SK-N-SH treated with all-trans-retinoic acid at 6 μM for 48 hours (cell line): ENCODE results near the gene KRTAP1-5.

Experiments used
- ATAC-seq: fragments of 200-7000 bp; cut with Tn5 transposase; 3 replicates; pipeline ENCODE4 v1.9.1; 2020; ENCODE audit warnings: mild to moderate bottlenecking, moderate library complexity
- ARNTL ChIP-seq: fragments of 450-650 bp; formaldehyde crosslinking; IDR thresholded peaks from 2 replicates; pipeline ENCODE4 v1.5.0; 2020; ENCODE audit warnings: low read depth, mild to moderate bottlenecking, moderate library complexity, borderline replicate concordance
- BACH2 ChIP-seq: fragments of 250-450 bp; sonication (Bioruptor Pico); IDR thresholded peaks from 2 replicates; pipeline ENCODE4 v1.9.0; 2021; ENCODE audit warnings: mild to moderate bottlenecking, borderline replicate concordance
- CREB5 ChIP-seq: fragments of 250-450 bp; sonication (Bioruptor Pico); IDR thresholded peaks from 2 replicates; pipeline ENCODE4 v1.5.1; 2020; ENCODE audit warnings: low read depth, mild to moderate bottlenecking, moderate library complexity
- CSDC2 ChIP-seq: fragments of 250-450 bp; sonication (Bioruptor Pico); IDR thresholded peaks from 2 replicates; pipeline ENCODE4 v1.5.0; 2020; ENCODE audit warnings: mild to moderate bottlenecking, moderate library complexity
- CSRNP3 ChIP-seq: fragments of 250-450 bp; sonication (Bioruptor Pico); IDR thresholded peaks from 2 replicates; pipeline ENCODE4 v1.5.1; 2021; ENCODE audit warnings: mild to moderate bottlenecking, moderate library complexity
- ESRRG ChIP-seq: fragments of 250-450 bp; sonication (Bioruptor Pico); IDR thresholded peaks from 2 replicates; pipeline ENCODE4 v1.6.1; 2021; ENCODE audit warnings: mild to moderate bottlenecking
- GLIS3 ChIP-seq: fragments of 250-450 bp; sonication (Bioruptor Pico); IDR thresholded peaks from 2 replicates; pipeline ENCODE4 v1.5.0; 2020; ENCODE audit warnings: mild to moderate bottlenecking, moderate library complexity
- ISL1 ChIP-seq: fragments of 250-450 bp; sonication (Bioruptor Pico); IDR thresholded peaks from 2 replicates; pipeline ENCODE4 v2.1.2; 2022; ENCODE audit warnings: mild to moderate bottlenecking, moderate library complexity
- OSR1 ChIP-seq: fragments of 250-450 bp; sonication (Bioruptor Pico); IDR thresholded peaks from 2 replicates; pipeline ENCODE4 v1.8.0; 2022; ENCODE audit warnings: moderate library complexity, mild to moderate bottlenecking, inconsistent platforms
- PATZ1 ChIP-seq: fragments of 250-450 bp; sonication (Bioruptor Pico); IDR thresholded peaks from 2 replicates; pipeline ENCODE4 v1.8.0; 2020; ENCODE audit warnings: mild to moderate bottlenecking, moderate library complexity, borderline replicate concordance
- POU6F1 ChIP-seq: fragments of 250-450 bp; sonication (Bioruptor Pico); IDR thresholded peaks from 2 replicates; pipeline ENCODE4 v1.8.0; 2021; ENCODE audit warnings: low read depth, mild to moderate bottlenecking, moderate library complexity, borderline replicate concordance
- PPARA ChIP-seq: fragments of 250-450 bp; sonication (Bioruptor Pico); IDR thresholded peaks from 2 replicates; pipeline ENCODE4 v1.5.0; 2020; ENCODE audit warnings: mild to moderate bottlenecking, borderline replicate concordance
- RARB ChIP-seq: fragments of 250-450 bp; sonication (Bioruptor Pico); IDR thresholded peaks from 2 replicates; pipeline ENCODE4 v1.8.0; 2021; ENCODE audit warnings: mild to moderate bottlenecking, moderate library complexity
- SNAI2 ChIP-seq: fragments of 250-450 bp; sonication (Bioruptor Pico); IDR thresholded peaks from 2 replicates; pipeline ENCODE4 v1.5.0; 2020; ENCODE audit warnings: mild to moderate bottlenecking, moderate library complexity
- TCF4 ChIP-seq: fragments of 250-450 bp; sonication (Bioruptor Pico); IDR thresholded peaks from 2 replicates; pipeline ENCODE4 v1.8.0; 2021; ENCODE audit warnings: mild to moderate bottlenecking, moderate library complexity, borderline replicate concordance
- TOX ChIP-seq: fragments of 250-450 bp; sonication (Bioruptor Pico); IDR thresholded peaks from 2 replicates; pipeline ENCODE4 v1.8.0; 2021; ENCODE audit warnings: mild to moderate bottlenecking, moderate library complexity, borderline replicate concordance
- ZC3H10 ChIP-seq: fragments of 250-450 bp; sonication (Bioruptor Pico); IDR thresholded peaks from 2 replicates; pipeline ENCODE4 v1.5.1; 2021; ENCODE audit warnings: mild to moderate bottlenecking, moderate library complexity
- ZFP3 ChIP-seq: fragments of 250-450 bp; sonication (Bioruptor Pico); IDR thresholded peaks from 2 replicates; pipeline ENCODE4 v1.5.0; 2020; ENCODE audit warnings: mild to moderate bottlenecking, moderate library complexity
- ZFP30 ChIP-seq: fragments of 450-650 bp; formaldehyde crosslinking; IDR thresholded peaks from 2 replicates; pipeline ENCODE4 v1.5.0; 2022; ENCODE audit warnings: mild to moderate bottlenecking, moderate library complexity
- ZNF70 ChIP-seq: fragments of 450-650 bp; formaldehyde crosslinking; IDR thresholded peaks from 2 replicates; pipeline ENCODE4 v1.5.0; 2020; ENCODE audit warnings: mild to moderate bottlenecking, moderate library complexity
- ZNF8 ChIP-seq: fragments of 450-650 bp; formaldehyde crosslinking; IDR thresholded peaks from 2 replicates; pipeline ENCODE4 v1.5.0; 2020; ENCODE audit warnings: mild to moderate bottlenecking, moderate library complexity

Gene KRTAP1-5

GRCh38 chr17:41026715-41027471 is at the start of gene KRTAP1-5:
KRTAP1-5 (minus strand) TSS chr17:41027208; CDS start chr17:41027155, 53 bp downstream.
- no peak for ATAC-seq
- TF ChIP-seq BACH2 (CRISPR knock-in tag) (no peak), RARB (CRISPR knock-in tag) (no peak), PATZ1 (no peak), CSRNP3 (CRISPR knock-in tag) (no peak), CSDC2 (CRISPR knock-in tag) (no peak), POU6F1 (CRISPR knock-in tag) (no peak), ZFP3 (CRISPR knock-in tag) (no peak), SNAI2 (CRISPR knock-in tag) (no peak), ESRRG (CRISPR knock-in tag) (no peak), TOX (no peak), ZNF70 (CRISPR knock-in tag) (no peak)

GRCh38 chr17:41076788-41077187 is 49.8 kb upstream of the KRTAP1-5 start:
- TF ChIP-seq PATZ1 (no peak), ZNF70 (CRISPR knock-in tag) (no peak), RARB (CRISPR knock-in tag) (no peak), OSR1 (CRISPR knock-in tag) (no peak), POU6F1 (CRISPR knock-in tag) (no peak), PPARA (CRISPR knock-in tag) (no peak), ZFP30 (no peak), CREB5 (CRISPR knock-in tag) (no peak), ARNTL (CRISPR knock-in tag) (no peak), GLIS3 (CRISPR knock-in tag) (no peak), CSRNP3 (CRISPR knock-in tag) (no peak), SNAI2 (CRISPR knock-in tag) (no peak), ESRRG (CRISPR knock-in tag) (no peak), BACH2 (CRISPR knock-in tag) (no peak), ZNF8 (CRISPR knock-in tag) (no peak), TCF4 (CRISPR knock-in tag) (no peak), ZFP3 (CRISPR knock-in tag) (no peak), ZC3H10 (CRISPR knock-in tag) (no peak), ISL1 (CRISPR knock-in tag) (no peak)
- ATAC-seq: no peak
